Effector CD4-positive, alpha-beta T cell (primary cell): ENCODE measurements around the gene CRP.
"Not testable (repeated sequence)": the region's sequence is repeated elsewhere in the genome, so short reads cannot be mapped to it uniquely, and the experiment has no call there.

ENCODE experiments used
- DNase-seq: peaks from one replicate; pipeline ENCODE4 v3.0.0-alpha.2; 2020

CRP gene

DNA sequence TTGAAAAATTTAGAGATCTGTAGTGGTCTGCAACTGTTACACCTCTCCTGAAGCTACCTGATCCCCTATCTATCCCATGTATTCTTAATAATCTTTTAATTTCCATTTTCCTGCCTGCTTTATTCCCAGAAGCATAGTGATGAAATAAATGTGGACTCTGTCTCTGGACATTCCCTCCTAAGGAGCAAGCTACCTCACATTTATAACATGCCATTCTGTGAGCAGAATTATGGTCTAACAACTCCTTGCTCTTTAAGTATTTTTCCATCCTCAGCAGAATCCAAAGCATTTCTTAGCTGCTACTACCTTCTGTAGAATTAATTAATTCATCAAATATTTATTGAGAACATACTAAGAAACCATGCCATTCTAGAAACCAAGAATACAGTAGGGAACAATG, 15.1 kb downstream of the CRP start:
- no peak for DNase-seq

- DNase-seq: no peak
Measured at GRCh38 chr1:159687511-159687910, 26.9 kb downstream of the CRP start.

- no peak for DNase-seq
Measured at GRCh38 chr1:159686599-159687299, 27.6 kb downstream of the CRP start.

- no peak for DNase-seq
Measured at GRCh38 chr1:159678939-159679338, 35.5 kb downstream of the CRP start.

GRCh38 chr1:159675046-159675445, 39.3 kb downstream of the CRP start:
- no peak for DNase-seq

GRCh38 chr1:159672390-159672789, 42.0 kb downstream of the CRP start:
- DNase-seq: not testable (repeated sequence)

- DNase-seq: no peak
Measured at GRCh38 chr1:159669338-159669737, 45.1 kb downstream of the CRP start.

DNA sequence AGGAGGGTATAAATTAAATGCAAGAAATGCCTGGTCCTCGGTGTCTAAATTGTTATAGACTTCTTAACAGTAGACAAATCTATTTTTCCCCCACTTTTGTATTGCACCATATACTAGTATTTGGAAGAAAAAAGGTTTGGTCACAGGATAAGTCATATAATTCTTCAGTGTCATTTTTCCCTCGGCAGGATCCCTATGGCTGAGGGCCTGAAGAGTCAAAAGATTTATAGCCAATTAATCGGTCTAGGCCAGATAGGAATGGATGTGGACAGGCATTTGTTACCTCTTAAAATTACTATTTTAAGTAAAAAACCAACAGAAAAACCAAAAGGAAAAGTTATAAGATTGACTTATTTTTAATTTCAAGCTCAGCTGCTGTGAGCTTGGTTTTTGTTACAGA, 45.6 kb downstream of the CRP start:
- DNase-seq: no peak

GRCh38 chr1:159664247-159664646, 50.1 kb downstream of the CRP start:
- DNase-seq: no peak

DNA sequence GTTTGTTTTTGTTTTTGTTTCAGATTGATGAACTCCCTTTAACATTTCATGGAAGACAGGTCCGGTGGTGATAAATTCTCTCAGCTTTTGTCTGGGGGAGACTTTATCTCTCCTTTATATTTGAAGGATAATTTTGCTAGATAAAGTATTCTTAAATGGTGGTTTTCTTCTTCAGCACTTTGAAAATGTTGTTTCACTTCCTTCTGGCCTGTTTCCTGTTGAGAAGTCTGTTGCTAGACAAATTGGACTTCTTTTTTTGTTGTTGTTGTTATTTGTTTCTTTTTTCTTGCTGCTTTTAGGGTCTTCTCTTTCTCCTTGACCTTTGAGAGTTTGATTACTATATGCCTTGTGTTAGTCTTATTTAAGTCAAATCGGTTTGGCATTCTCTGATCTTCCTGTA, 50.8 kb downstream of the CRP start:
- DNase-seq: no peak
